SK-N-MC (cell line): ENCODE results near the gene SCART1.
"Not testable (repeated sequence)": the region's sequence is repeated elsewhere in the genome, so short reads cannot be mapped to it uniquely, and the experiment has no call there.

Experiments
- DNase-seq: peaks from one replicate; pipeline ENCODE4 v3.0.0-alpha.2; 2011; ENCODE audit warnings: low read depth, low spot score
- H3K27ac ChIP-seq: fragments of 200-600 bp; sonication (generic); 2 replicates; pipeline ENCODE4 v1.5.1; 2016; ENCODE audit warnings: mixed run types
- H3K36me3 ChIP-seq: fragments of 200-600 bp; sonication (generic); 2 replicates; pipeline ENCODE4 v1.6.1; 2017; ENCODE audit warnings: antibody characterized with exemption, low read length, mixed read lengths; ENCODE audit not compliant: insufficient read depth
- H3K4me3 ChIP-seq: fragments of 200-600 bp; sonication (generic); 2 replicates; pipeline ENCODE4 v1.5.1; 2016
- H3K9ac ChIP-seq: fragments of 200-600 bp; sonication (generic); 2 replicates; pipeline ENCODE4 v1.8.0; 2017; ENCODE audit warnings: mixed run types, mixed read lengths; ENCODE audit not compliant: insufficient read length
- H3K9me3 ChIP-seq: fragments of 200-600 bp; sonication (generic); 2 replicates; pipeline ENCODE4 v1.6.1; 2017; ENCODE audit warnings: low read depth, mild to moderate bottlenecking, antibody characterized with exemption, low read length, moderate library complexity, mixed read lengths
- EZH2 ChIP-seq: fragments of 200-600 bp; sonication (generic); IDR thresholded peaks from one replicate; pipeline ENCODE4 v1.6.1; 2017; ENCODE audit warnings: antibody characterized with exemption
- FOXP2 ChIP-seq: optimal IDR thresholded peaks from 2 replicates; pipeline ENCODE3; 2011; ENCODE audit warnings: mild to moderate bottlenecking, moderate library complexity; ENCODE audit not compliant: insufficient read depth; ENCODE audit errors: extremely low read length, control extremely low read depth
- POLR2AphosphoS5 ChIP-seq: IDR thresholded peaks from 2 replicates; pipeline ENCODE4 v1.6.1; 2012; ENCODE audit warnings: mild to moderate bottlenecking, low read depth, low read length, borderline replicate concordance

SCART1 gene

DNA sequence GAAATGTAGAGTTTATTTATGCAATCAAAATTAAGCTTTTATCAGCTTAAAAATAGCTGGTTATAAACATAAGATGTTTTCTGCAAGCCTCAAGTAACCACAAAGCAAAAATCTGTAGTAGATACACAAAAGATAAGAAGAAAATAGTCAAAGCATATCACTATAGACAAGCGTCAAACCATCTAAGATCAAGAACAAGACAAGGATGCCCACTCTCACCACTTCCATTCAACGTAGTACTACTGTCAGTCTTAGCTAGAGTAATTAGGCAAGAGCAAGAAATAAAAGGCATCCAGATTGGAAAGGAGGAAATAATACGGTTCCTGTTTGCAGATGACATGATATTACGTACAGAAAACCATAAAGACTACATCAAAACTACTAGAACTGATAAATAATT is 56.0 kb downstream of the SCART1 start:
- Histone ChIP-seq H3K27ac (no peak overlapping the region), H3K4me3 (no peak overlapping the region), H3K36me3 (no peaks in the 10 kb centered on the region), H3K9ac (no peak overlapping the region), H3K9me3 (no peaks in the 10 kb centered on the region)
- DNase-seq, result no peak
- no peak for TF ChIP-seq FOXP2
- TF ChIP-seq POLR2AphosphoS5, result no peak
- TF ChIP-seq EZH2, result no peak

DNA sequence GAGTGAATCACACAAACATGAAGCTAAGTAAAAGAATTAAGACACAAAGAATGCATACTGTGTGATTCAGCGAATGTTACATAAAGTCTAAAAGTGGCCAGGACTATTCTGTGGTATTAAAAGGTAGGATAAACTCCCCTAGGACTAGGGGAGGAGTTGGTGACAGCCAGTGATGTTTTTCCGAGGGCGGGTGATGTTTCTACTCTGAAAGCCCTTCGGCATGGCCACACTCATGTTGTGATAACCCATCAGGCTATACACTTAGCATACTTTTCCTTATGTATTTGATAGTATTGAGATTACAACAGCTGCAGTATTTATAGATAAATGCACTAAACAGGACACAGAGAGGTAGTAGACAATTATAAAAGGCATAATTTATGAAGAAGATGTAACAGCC is 57.7 kb downstream of the SCART1 start:
- Histone ChIP-seq H3K9ac (no peak overlapping the region), H3K36me3 (no peaks in the 10 kb centered on the region), H3K4me3 (no peak overlapping the region), H3K9me3 (no peaks in the 10 kb centered on the region), H3K27ac (no peak overlapping the region)
- DNase-seq, result no peak
- no peak for TF ChIP-seq FOXP2
- no peak for TF ChIP-seq EZH2
- no peak for TF ChIP-seq POLR2AphosphoS5

DNA sequence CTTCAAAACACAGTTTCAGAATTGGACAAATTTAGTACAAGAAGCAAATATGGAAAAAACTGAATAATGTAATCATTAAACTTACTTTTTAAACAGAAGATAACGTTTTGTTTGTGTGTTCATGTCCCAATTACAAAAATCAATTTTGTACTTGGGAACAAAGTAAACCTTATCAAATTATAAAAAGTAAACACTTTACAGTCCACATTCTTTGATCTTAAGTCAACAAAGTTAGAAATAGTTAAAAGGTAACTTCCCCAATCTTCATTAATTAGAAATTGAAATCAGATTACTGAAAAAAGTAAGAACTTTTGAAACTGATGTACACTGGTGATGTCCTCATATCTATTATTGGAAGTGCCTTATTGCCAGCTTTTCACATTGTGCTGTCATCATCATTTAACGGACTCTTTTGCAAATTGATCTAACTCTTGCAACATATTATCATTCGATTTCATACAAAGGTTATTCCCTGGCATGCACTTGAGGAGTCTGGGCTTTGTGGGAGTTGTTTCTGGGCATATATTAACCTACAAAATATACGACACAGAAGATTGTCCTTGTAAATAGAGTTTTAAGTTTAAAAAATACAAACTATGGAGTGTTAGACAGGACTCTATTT is 58.3 kb downstream of the SCART1 start:
- no peak for TF ChIP-seq POLR2AphosphoS5
- TF ChIP-seq EZH2, result no peak
- no peak for TF ChIP-seq FOXP2
- Histone ChIP-seq H3K27ac (no peak overlapping the region), H3K36me3 (no peaks in the 10 kb centered on the region), H3K9me3 (no peaks in the 10 kb centered on the region), H3K4me3 (no peak overlapping the region), H3K9ac (no peak overlapping the region)
- DNase-seq, result no peak

DNA sequence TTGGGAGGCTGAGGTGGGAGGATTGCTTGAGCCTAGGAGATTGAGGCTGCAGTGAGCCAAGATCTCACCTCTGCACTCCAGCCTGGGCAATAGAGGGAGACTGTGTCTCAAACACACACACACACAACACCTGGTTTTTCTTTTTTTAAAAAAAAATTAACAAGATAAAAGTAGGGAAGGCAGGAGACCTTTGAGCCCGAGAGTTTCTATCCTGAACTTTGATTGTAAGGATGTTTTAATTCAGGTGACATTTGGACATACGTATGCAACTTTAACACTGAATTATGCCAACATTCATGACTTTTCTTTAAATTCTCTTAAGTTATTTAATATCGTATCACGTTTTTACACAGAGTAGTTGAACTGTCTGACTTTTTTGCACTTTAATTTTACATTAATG is 61.7 kb downstream of the SCART1 start:
- Histone ChIP-seq H3K27ac (no peak overlapping the region), H3K9me3 (no peaks in the 10 kb centered on the region), H3K4me3 (no peak overlapping the region), H3K36me3 (no peaks in the 10 kb centered on the region), H3K9ac (no peak overlapping the region)
- DNase-seq, result no peak
- no peak for TF ChIP-seq FOXP2
- TF ChIP-seq EZH2, result no peak
- no peak for TF ChIP-seq POLR2AphosphoS5

DNA sequence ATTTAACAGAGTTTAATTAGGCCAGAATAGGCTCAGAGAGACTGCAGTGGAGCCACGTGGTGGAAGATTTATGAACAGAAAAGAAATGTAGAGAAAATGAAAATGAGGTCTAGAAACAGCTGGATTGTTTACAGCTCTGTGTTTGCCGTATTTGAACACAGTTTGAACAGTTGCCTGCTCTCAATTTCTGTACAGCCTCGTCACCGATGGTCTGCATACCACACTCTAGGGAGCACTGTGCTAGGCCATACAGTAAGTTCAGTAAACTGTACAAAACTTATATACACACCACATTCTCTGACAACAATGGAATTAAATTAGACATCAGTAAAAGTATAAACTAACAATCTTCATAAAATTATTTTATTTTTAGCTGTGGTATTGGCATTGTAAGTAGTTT is 62.3 kb downstream of the SCART1 start:
- Histone ChIP-seq H3K36me3 (no peaks in the 10 kb centered on the region), H3K27ac (no peak overlapping the region), H3K9ac (no peak overlapping the region), H3K9me3 (no peaks in the 10 kb centered on the region), H3K4me3 (no peak overlapping the region)
- no peak for TF ChIP-seq FOXP2
- no peak for TF ChIP-seq POLR2AphosphoS5
- TF ChIP-seq EZH2, result no peak
- DNase-seq, result no peak

DNA sequence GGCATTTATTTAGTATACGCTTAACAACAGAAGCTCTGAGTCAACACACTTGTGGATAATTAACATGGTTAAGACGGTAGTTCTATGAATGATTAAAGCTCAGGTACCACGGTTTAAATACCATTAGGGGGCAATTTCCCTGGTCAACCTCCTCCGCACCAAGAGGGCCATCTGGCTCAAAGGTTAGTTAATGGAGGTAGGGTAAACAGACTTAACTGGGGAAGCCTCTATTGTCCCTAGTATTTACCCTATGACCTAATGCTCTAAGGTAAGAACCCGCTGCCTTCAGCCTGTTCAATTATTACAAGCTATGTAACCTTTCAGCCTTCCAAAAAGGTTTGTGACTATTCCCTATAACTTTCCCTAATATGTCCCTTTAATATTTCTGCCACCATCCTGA is 64.8 kb downstream of the SCART1 start:
- not testable (repeated sequence) for H3K9me3 ChIP-seq, DNase-seq, H3K4me3 ChIP-seq, H3K27ac ChIP-seq, H3K36me3 ChIP-seq, H3K9ac ChIP-seq
